ENCODE measurements around the gene GPC2. TPM values are rescaled to one million over a fixed set of nuclear protein-coding genes. Genes with fewer than 3 reads are reported as not detected.
"Not testable (repeated sequence)": the region's sequence is repeated elsewhere in the genome, so short reads cannot be mapped to it uniquely, and the experiment has no call there.

The GPC2 gene, protein sequence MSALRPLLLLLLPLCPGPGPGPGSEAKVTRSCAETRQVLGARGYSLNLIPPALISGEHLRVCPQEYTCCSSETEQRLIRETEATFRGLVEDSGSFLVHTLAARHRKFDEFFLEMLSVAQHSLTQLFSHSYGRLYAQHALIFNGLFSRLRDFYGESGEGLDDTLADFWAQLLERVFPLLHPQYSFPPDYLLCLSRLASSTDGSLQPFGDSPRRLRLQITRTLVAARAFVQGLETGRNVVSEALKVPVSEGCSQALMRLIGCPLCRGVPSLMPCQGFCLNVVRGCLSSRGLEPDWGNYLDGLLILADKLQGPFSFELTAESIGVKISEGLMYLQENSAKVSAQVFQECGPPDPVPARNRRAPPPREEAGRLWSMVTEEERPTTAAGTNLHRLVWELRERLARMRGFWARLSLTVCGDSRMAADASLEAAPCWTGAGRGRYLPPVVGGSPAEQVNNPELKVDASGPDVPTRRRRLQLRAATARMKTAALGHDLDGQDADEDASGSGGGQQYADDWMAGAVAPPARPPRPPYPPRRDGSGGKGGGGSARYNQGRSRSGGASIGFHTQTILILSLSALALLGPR
- total RNA-seq, result 1 to 10 TPM; 2.9 to 6.2 TPM

DNA sequence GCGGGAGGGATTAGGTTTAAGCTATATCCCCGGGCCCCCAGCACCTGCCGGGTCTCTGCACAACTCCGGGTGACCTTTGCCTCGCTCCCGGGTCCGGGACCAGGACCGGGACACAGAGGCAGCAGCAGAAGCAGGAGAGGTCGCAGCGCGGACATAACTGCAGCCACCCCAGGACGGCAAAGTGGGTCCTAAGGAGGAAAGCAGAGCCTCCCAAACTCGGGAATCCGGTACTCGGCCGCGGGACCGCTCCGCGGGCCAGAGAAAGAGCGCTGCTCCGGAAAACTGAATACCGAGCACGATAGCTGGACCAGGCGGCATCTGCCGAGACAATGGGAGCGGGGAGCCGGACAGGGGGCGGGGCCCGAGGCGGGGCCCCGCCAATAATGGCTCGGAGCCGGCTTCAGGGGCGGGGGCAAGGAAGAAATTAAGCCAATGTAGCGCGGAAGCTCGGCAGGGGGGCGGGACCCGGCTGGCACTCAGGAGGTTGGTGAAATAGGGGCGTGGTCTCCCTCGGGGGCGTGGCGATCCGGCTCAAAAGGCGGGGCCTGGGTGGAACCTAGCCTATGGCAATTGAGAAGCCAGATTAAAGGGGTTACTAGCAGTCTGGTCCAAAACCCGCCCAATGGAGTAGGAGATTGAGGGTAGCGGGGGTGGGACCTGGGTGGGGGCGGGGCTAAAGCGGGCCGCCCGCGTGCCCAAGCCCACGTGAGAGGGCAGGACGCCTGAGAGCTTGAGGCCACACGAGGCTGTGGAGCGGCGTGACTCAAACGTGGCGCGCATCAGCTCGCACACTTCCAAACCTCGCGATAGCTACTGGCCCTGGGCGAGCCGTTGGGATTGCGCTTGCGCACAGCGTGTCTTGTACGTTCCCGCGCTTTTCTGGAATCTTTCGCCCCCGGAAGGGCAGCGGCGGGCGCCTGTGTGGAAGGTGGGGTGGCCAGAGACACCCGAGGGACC is at the start of gene GPC2, which contains the start of gene STAG3:
Gene GPC2, minus strand, starts transcription at position 337 of the 957 bp plus-strand sequence. Its CDS starts 182 bp downstream, at position 155.
Gene STAG3, plus strand, starts transcription at position 874 of the 957 bp plus-strand sequence. CDS start 2,639 bp downstream, outside the sequence.
- H3K27ac Mint-ChIP-seq, result peak within 1 kb of the TSS; percentile 37
- peak; percentile 93 for ATAC-seq
- DNase-seq, result peak; percentile 98
- H3K4me1 Mint-ChIP-seq, result peaks cover 33% of the 10 kb centered on the region
- peaks cover 3% of the 10 kb centered on the region for H3K36me3 Mint-ChIP-seq
- peaks cover 26% of the 10 kb centered on the region for H3K27me3 Mint-ChIP-seq
- CTCF ChIA-PET, result interaction anchor here (0.6 to 3.6 kb wide), 11 partner anchors 9 to 78 kb away, joined by 3 to 11 read pairs (median 3); partner anchors contain the start of gene GAL3ST4
- peak within 1 kb of the TSS; percentile 67 for H3K4me3 Mint-ChIP-seq
- no peaks in the 10 kb centered on the region for H3K9me3 Mint-ChIP-seq (ENCODE audit: low read depth)

DNA sequence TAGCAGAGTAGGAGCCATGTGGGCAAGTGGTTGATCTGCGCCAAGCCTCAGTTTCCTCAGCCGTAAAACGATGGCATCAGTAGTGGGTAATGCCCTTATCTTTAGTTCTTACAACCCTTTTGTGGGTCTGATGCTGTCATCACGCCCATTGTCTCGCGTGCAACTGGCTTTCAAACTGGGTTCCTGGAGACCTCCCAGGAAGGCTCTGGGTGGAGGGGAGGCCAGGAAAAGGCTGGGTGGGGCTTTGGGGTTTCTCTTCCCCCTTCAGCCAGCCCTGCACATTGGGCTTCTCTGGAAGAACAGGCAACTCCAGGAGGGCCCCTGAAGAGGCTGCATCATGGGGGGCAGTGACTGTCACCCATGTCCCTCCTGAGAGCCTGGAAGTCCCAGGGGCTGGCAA is 47.7 kb upstream of the GPC2 start:
- H3K9me3 Mint-ChIP-seq (ENCODE audit: low read depth); H3K4me3 Mint-ChIP-seq; ATAC-seq; CTCF ChIA-PET; H3K27me3 Mint-ChIP-seq; DNase-seq: not testable (repeated sequence)
- Mint-ChIP-seq H3K36me3 (peaks cover 46% of the 10 kb centered on the region), H3K27ac (peak overlapping the region; percentile 100), H3K4me1 (peaks cover 45% of the 10 kb centered on the region)

DNA sequence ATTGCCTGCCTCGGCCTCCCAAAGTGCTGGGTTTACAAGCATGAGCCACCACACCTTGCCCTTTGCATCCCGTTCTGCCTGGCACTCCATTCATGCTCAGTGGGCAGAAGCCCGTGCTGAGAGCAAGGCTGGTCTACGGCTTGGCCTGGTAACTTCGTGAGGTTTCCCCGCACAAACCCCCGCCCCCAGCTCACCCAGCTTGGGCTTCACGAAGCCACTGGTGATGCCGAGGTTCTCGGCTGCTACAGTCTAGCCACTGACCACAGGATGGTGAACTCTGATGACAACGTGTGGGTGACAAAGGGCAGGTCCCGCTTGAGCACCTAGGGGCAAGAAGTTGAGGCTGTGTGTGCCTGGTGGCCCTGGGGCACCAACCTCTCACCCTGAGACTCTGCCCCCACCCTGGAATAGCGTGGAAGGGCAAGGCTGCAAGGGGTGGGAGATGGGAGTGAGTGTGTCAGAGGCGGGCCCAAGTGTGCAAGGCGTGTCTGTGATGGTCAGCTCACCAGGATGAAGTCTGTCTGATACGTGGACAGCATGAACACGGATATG is 46.3 kb upstream of the GPC2 start:
- ATAC-seq; H3K9me3 Mint-ChIP-seq (ENCODE audit: low read depth); H3K27me3 Mint-ChIP-seq; DNase-seq: not testable (repeated sequence)
- H3K4me3 Mint-ChIP-seq, result peak overlapping the region; percentile 98
- H3K36me3 Mint-ChIP-seq, result peaks cover 50% of the 10 kb centered on the region
- CTCF ChIA-PET, result interaction anchor here (1.0 to 1.8 kb wide), 2 partner anchors 91 to 184 kb away, joined by 4 read pairs; no protein-coding TSS in a partner anchor
- peaks cover 51% of the 10 kb centered on the region for H3K4me1 Mint-ChIP-seq
- peak overlapping the region; percentile 100 for H3K27ac Mint-ChIP-seq

DNA sequence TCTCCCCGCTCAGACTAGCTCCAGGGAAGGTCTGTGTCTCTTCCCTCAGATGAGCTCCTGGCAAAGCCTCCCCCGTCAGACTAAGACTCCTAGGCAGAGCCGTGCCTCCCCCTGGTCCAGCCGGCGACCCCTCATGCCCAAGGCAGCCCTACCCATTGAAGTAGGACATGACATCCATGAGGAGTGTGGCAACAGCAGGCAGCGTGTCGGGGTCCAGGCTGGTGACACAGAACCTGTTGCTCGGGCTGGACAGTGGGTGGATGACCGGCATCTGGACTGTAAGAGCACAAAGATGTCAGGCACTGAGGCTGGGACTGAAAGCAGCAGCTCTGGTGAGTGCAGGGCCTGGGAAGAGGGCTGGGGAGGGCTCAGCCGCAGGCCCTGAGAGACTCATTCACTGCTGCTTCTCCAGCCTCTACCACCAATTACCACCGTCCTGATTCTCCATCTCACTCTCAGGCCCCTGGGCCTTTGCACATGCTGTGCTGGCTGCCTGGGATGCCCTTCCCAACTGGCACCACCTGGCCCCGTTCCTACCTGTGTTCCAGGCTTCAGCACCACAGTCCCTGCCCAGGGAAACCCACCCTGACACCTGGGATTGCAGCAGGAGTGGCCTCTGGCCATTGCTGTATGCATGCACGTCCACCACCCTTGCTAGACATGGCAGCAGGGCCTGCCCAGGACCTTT is 45.4 kb upstream of the GPC2 start:
- Mint-ChIP-seq H3K27ac (peak overlapping the region; percentile 100), H3K4me3 (peak overlapping the region; percentile 98), H3K27me3 (no peaks in the 10 kb centered on the region), H3K4me1 (peaks cover 51% of the 10 kb centered on the region), H3K36me3 (peaks cover 50% of the 10 kb centered on the region), H3K9me3 (ENCODE audit: low read depth) (no peaks in the 10 kb centered on the region)
- no peak for ATAC-seq
- DNase-seq, result no peak
- CTCF ChIA-PET, result interaction anchor here (0.6 to 1.8 kb wide), 4 partner anchors 70 to 185 kb away, joined by 3 to 10 read pairs (median 4); no protein-coding TSS in a partner anchor

DNA sequence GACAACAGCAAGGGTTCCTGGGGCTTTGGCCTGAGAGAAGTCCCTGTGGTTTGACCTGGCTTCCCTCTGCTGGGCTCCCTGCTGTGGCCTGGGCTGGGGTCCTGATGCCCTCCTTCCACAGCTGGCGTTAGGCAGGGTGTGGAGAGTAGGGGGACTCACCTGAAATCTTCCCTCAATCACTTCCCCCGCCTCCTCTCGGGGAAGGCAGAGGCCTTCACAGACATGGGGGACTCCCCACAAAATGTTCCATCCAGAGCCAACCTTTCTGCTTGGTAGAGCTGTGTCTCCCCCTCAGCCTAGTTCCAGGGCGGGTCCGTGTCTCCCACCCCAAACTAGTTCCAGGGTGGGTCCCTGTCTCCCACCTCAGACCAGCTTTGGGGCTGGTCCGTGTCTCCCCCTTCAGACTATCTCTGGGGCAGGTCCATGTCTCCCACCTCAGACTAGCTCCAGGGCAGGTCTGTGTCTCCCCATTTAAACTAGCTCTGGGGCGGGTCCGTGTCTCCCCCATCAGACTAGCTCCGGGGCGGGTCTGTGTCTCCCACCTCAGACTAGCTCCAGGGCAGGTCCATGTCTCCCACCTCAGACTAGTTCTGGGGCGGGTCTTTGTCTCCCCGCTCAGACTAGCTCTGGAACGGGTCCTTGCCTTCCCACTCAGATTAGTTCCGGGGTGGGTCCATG is 44.7 kb upstream of the GPC2 start:
- Mint-ChIP-seq H3K27me3 (no peaks in the 10 kb centered on the region), H3K4me3 (peak overlapping the region; percentile 98), H3K27ac (peak overlapping the region; percentile 100), H3K4me1 (peaks cover 55% of the 10 kb centered on the region), H3K36me3 (peaks cover 51% of the 10 kb centered on the region), H3K9me3 (ENCODE audit: low read depth) (no peaks in the 10 kb centered on the region)
- DNase-seq, result peak; percentile 51
- no peak for ATAC-seq
- CTCF ChIA-PET, result interaction anchor here (0.6 to 1.8 kb wide), 5 partner anchors 32 to 184 kb away, joined by 3 to 10 read pairs (median 3); no protein-coding TSS in a partner anchor

DNA sequence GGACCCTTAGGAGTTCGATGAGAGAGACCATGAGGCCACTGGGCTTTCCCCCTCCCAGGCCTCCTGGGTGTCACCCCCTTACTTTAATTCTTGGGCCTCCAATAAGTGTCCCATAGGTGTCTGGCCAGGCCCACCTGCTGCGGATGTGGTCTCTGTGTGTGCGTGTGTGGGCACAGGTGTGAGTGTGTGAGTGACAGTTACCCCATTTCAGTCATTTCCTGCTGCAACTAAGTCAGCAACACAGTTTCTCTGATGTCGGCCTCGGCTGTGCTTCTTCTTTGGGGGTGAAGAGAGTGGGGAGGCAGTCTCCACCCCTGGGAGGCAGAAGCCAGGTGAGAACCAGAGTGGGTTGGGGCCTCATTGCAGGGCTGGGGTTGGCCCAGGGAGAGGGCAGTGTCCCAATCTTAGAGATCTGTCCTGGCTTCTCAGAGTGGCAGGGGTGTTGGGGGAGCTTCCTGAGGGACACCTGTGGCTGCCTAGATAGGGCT is 44.1 kb upstream of the GPC2 start:
- peaks cover 58% of the 10 kb centered on the region for H3K4me1 Mint-ChIP-seq
- peak; percentile 48 for ATAC-seq

DNA sequence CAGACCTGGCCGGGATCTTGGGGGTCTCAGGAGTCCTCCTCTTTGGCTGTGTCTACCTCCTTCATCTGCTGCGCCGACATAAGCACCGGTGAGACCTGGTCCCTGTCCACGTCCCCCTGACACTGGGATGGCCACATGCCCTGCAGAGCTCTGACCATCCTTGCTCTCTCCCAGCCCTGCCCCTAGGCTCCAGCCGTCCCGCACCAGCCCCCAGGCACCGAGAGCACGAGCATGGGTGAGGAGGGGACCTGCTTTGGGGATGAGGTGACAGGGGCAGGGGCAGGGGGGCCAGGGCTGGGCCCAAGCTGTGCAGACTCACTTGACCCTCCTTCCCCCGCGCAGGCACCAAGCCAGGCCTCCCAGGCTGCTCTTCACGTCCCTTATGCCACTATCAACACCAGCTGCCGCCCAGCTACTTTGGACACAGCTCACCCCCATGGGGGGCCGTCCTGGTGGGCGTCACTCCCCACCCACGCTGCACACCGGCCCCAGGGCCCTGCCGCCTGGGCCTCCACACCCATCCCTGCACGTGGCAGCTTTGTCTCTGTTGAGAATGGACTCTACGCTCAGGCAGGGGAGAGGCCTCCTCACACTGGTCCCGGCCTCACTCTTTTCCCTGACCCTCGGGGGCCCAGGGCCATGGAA is 43.5 kb upstream of the GPC2 start:
- Mint-ChIP-seq H3K27me3 (no peaks in the 10 kb centered on the region), H3K9me3 (ENCODE audit: low read depth) (no peaks in the 10 kb centered on the region), H3K4me3 (peak overlapping the region; percentile 98), H3K4me1 (peaks cover 60% of the 10 kb centered on the region), H3K27ac (peak overlapping the region; percentile 100), H3K36me3 (peaks cover 51% of the 10 kb centered on the region)
- no peak for DNase-seq
- CTCF ChIA-PET, result interaction anchor here (0.8 to 5.0 kb wide), 7 partner anchors 12 to 124 kb away, joined by 3 to 32 read pairs (median 4); partner anchors contain the start of gene GPC2
- peak; percentile 16 for ATAC-seq

More for the DNA sequence above, 44.1 kb upstream of the GPC2 start:
- DNase-seq, result peak; percentile 92
- no peaks in the 10 kb centered on the region for H3K27me3 Mint-ChIP-seq
- H3K36me3 Mint-ChIP-seq, result peaks cover 52% of the 10 kb centered on the region
- peak overlapping the region; percentile 100 for H3K27ac Mint-ChIP-seq
- CTCF ChIA-PET, result interaction anchor here (0.6 to 5.0 kb wide), 5 partner anchors 13 to 126 kb away, joined by 3 to 32 read pairs (median 5); partner anchors contain the start of gene GPC2
- H3K4me3 Mint-ChIP-seq, result peak overlapping the region; percentile 98
- no peaks in the 10 kb centered on the region for H3K9me3 Mint-ChIP-seq (ENCODE audit: low read depth)

DNA sequence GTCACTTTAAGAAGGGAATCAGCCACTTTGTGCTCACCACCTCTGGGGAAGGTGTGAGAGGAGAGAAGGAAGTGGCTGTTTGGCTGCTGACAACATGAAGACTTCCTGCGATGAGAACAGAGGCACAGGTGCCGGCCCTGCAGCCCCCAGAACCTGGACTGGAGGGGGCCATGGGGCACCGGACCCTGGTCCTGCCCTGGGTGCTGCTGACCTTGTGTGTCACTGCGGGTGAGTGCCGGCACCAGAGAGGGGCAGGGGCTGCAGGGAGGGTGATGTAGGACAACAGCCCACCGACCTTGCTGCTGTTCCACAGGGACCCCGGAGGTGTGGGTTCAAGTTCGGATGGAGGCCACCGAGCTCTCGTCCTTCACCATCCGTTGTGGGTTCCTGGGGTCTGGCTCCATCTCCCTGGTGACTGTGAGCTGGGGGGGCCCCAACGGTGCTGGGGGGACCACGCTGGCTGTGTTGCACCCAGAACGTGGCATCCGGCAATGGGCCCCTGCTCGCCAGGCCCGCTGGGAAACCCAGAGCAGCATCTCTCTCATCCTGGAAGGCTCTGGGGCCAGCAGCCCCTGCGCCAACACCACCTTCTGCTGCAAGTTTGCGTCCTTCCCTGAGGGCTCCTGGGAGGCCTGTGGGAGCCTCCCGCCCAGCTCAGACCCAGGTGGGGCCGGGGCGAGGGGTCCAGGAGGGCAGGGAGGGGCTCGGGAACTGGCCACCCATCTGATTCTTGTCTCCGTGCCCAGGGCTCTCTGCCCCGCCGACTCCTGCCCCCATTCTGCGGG is 42.8 kb upstream of the GPC2 start, which contains the start of gene PVRIG:
Gene PVRIG, plus strand, starts transcription at position 149 of the 785 bp plus-strand sequence. Its CDS starts 22 bp downstream, at position 171.
- H3K36me3 Mint-ChIP-seq, result peaks cover 51% of the 10 kb centered on the region
- CTCF ChIA-PET, result interaction anchor here (0.8 to 5.0 kb wide), 6 partner anchors 11 to 125 kb away, joined by 3 to 32 read pairs (median 4); partner anchors contain the start of gene GPC2
- ATAC-seq (peak; percentile 34), DNase-seq (peak; percentile 74)
- H3K27me3 Mint-ChIP-seq; H3K9me3 Mint-ChIP-seq (ENCODE audit: low read depth): not testable (repeated sequence)
- H3K4me1 Mint-ChIP-seq, result peaks cover 60% of the 10 kb centered on the region
- peak within 1 kb of the TSS; percentile 100 for H3K27ac Mint-ChIP-seq
- peak within 1 kb of the TSS; percentile 98 for H3K4me3 Mint-ChIP-seq

DNA sequence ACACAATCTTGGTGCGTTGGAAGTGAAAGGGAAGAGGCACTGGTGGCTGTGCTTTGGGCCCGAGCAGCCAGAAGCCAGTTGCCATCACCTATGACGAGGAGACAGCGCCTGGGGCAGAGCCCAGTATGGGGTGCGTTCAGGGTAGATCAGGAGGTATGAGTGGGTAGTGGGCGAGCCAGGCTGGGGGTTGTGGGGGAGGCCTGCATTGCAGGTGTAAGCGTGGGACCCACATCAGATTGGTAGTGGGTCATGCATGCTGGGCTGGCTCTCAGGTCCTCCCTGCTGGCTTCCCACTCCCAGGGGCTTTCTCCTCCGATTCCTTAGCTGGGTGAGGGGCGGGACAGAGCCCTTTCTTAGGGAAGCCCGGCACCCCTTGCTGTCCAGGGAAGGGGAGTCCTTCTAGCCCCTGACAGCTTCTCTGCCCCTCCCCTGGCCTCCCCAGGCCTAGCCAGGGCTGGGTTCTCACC is 42.1 kb upstream of the GPC2 start:
- H3K4me1 Mint-ChIP-seq, result peaks cover 58% of the 10 kb centered on the region
- ATAC-seq, result no peak
- H3K9me3 Mint-ChIP-seq (ENCODE audit: low read depth), result no peaks in the 10 kb centered on the region
- peak overlapping the region; percentile 98 for H3K4me3 Mint-ChIP-seq
- no peaks in the 10 kb centered on the region for H3K27me3 Mint-ChIP-seq
- H3K36me3 Mint-ChIP-seq, result peaks cover 45% of the 10 kb centered on the region
- DNase-seq, result peak; percentile 57
- H3K27ac Mint-ChIP-seq, result peak overlapping the region; percentile 100
- CTCF ChIA-PET, result interaction anchor here (1.0 to 5.0 kb wide), 8 partner anchors 11 to 126 kb away, joined by 3 to 32 read pairs (median 7); partner anchors contain the start of gene LAMTOR4

DNA sequence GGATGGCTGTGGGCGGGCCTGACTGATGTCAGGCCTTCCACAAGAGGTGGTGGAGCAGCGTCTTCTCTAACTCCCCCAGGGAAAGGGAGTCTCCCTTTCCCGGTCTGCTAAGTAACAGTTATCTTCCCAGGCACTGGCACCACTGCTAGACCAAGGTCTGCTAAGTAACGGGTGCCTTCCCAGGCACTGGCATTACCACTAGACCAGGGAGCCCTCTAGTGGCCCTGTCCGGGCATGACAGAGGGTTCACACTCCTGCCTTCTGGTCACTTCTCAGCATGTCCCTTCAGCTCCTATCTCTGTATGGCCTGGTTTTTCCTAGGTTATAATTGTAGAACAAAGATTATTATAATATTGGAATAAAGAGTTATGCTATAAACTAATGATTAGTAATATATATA is 40.8 kb upstream of the GPC2 start:
- peaks cover 51% of the 10 kb centered on the region for H3K4me1 Mint-ChIP-seq

More for the DNA sequence above, 40.8 kb upstream of the GPC2 start:
- H3K9me3 Mint-ChIP-seq (ENCODE audit: low read depth); H3K27me3 Mint-ChIP-seq: not testable (repeated sequence)
- DNase-seq, result peak; percentile 92
- H3K36me3 Mint-ChIP-seq, result peaks cover 33% of the 10 kb centered on the region
- CTCF ChIA-PET, result interaction anchor here (0.6 to 5.0 kb wide), 16 partner anchors 9 to 216 kb away, joined by 3 to 51 read pairs (median 6); partner anchors contain the start of genes GPC2, LAMTOR4, MBLAC1 and STAG3
- H3K4me3 Mint-ChIP-seq, result peak overlapping the region; percentile 84
- ATAC-seq, result peak; percentile 3
- peak overlapping the region; percentile 97 for H3K27ac Mint-ChIP-seq

Data from activated CD8-positive, alpha-beta memory T cell treated with anti-CD3 and anti-CD28 coated beads, Interleukin-2, amount 10 ng/mL, durations not matched to agents 7 days and 5 days (primary cell).